Measurements from ENCODE around the gene RSPH10B2. TPM values are rescaled to one million over a fixed set of nuclear protein-coding genes. Genes with fewer than 3 reads are reported as not detected.

RSPH10B2 gene
- total and polyA plus RNA-seq, 9 of the 15 experiments (the other 6 are each of a cell fraction or from before 2014, with no cell fraction given), result 0.04 to 0.11 (median 0.08) TPM; not detected in 5

DNA sequence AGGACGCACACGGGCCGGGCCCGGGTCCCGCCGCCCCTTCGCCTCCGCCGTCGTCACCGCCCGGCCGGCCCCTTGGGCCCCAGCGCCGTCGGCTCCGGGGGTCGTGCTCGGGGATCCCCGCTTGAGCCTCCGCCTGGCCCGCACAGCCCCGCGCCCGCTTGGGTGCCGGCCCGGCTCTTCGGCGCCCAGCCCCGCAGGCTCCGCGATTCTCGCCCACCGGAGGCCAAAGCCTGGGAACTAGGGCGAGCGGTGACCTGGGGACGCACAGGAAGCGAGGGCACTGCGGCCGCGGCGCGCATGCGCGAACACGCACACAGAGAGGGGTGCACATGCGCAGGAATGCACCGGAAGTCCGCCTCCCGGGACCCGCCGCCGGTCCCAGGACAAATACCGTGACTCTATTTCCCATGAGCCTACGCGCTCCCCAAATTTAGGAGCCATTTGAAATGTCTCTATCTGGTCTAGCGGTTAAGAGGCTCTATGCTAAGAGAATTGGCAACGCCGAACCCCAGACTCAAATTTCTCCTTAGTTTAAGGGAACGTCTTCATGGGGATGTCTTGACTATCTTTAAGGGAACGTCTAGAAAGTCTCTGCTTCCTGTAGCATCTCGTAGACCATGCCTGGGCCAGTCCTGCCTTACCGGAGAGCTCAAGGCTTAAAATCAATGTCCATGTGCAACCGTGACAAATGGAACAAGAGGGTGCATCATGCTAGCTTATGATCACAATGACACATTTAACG, 47.1 kb upstream of the RSPH10B2 start, which contains the start of gene ZNF12 (continued):
- TF ChIP-seq, protein P1, sequence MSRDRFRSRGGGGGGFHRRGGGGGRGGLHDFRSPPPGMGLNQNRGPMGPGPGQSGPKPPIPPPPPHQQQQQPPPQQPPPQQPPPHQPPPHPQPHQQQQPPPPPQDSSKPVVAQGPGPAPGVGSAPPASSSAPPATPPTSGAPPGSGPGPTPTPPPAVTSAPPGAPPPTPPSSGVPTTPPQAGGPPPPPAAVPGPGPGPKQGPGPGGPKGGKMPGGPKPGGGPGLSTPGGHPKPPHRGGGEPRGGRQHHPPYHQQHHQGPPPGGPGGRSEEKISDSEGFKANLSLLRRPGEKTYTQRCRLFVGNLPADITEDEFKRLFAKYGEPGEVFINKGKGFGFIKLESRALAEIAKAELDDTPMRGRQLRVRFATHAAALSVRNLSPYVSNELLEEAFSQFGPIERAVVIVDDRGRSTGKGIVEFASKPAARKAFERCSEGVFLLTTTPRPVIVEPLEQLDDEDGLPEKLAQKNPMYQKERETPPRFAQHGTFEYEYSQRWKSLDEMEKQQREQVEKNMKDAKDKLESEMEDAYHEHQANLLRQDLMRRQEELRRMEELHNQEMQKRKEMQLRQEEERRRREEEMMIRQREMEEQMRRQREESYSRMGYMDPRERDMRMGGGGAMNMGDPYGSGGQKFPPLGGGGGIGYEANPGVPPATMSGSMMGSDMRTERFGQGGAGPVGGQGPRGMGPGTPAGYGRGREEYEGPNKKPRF (IDR thresholded peaks at IDR 0.05; ENCODE audit: low read depth, low read length), result no peak
- peak; percentile 60; the same call in 1 of the 2 replicates for TF ChIP-seq ZBTB7A (IDR thresholded peaks at IDR 0.05; ENCODE audit: borderline replicate concordance, control insufficient read depth, low read depth, low read length)
- no peak for TF ChIP-seq PCBP2 (IDR thresholded peaks at IDR 0.05; ENCODE audit: low read depth, low read length, poor library complexity, severe bottlenecking)
- TF ChIP-seq PHF8 (IDR thresholded peaks at IDR 0.05; ENCODE audit: borderline replicate concordance, low read length), result peak; percentile 84; the same call in 1 of the 2 replicates
- TF ChIP-seq CC2D1A (IDR thresholded peaks at IDR 0.05), result no peak
- no peak for TF ChIP-seq NR2F6 (CRISPR knock-in tag; IDR thresholded peaks at IDR 0.05)
- TF ChIP-seq PTTG1 (tag; IDR thresholded peaks at IDR 0.05; ENCODE audit: low read depth), result no peak
- TF ChIP-seq HLTF (IDR thresholded peaks at IDR 0.05), result no peak
- TF ChIP-seq, protein P2, sequence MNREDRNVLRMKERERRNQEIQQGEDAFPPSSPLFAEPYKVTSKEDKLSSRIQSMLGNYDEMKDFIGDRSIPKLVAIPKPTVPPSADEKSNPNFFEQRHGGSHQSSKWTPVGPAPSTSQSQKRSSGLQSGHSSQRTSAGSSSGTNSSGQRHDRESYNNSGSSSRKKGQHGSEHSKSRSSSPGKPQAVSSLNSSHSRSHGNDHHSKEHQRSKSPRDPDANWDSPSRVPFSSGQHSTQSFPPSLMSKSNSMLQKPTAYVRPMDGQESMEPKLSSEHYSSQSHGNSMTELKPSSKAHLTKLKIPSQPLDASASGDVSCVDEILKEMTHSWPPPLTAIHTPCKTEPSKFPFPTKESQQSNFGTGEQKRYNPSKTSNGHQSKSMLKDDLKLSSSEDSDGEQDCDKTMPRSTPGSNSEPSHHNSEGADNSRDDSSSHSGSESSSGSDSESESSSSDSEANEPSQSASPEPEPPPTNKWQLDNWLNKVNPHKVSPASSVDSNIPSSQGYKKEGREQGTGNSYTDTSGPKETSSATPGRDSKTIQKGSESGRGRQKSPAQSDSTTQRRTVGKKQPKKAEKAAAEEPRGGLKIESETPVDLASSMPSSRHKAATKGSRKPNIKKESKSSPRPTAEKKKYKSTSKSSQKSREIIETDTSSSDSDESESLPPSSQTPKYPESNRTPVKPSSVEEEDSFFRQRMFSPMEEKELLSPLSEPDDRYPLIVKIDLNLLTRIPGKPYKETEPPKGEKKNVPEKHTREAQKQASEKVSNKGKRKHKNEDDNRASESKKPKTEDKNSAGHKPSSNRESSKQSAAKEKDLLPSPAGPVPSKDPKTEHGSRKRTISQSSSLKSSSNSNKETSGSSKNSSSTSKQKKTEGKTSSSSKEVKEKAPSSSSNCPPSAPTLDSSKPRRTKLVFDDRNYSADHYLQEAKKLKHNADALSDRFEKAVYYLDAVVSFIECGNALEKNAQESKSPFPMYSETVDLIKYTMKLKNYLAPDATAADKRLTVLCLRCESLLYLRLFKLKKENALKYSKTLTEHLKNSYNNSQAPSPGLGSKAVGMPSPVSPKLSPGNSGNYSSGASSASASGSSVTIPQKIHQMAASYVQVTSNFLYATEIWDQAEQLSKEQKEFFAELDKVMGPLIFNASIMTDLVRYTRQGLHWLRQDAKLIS (CRISPR knock-in tag; IDR thresholded peaks at IDR 0.05), result no peak
- TF ChIP-seq MECOM (CRISPR knock-in tag; IDR thresholded peaks at IDR 0.05), result no peak
- TF ChIP-seq SAFB2 (IDR thresholded peaks at IDR 0.05; ENCODE audit: borderline replicate concordance, low read depth, low read length, severe bottlenecking), result no peak
- TF ChIP-seq, protein P3, sequence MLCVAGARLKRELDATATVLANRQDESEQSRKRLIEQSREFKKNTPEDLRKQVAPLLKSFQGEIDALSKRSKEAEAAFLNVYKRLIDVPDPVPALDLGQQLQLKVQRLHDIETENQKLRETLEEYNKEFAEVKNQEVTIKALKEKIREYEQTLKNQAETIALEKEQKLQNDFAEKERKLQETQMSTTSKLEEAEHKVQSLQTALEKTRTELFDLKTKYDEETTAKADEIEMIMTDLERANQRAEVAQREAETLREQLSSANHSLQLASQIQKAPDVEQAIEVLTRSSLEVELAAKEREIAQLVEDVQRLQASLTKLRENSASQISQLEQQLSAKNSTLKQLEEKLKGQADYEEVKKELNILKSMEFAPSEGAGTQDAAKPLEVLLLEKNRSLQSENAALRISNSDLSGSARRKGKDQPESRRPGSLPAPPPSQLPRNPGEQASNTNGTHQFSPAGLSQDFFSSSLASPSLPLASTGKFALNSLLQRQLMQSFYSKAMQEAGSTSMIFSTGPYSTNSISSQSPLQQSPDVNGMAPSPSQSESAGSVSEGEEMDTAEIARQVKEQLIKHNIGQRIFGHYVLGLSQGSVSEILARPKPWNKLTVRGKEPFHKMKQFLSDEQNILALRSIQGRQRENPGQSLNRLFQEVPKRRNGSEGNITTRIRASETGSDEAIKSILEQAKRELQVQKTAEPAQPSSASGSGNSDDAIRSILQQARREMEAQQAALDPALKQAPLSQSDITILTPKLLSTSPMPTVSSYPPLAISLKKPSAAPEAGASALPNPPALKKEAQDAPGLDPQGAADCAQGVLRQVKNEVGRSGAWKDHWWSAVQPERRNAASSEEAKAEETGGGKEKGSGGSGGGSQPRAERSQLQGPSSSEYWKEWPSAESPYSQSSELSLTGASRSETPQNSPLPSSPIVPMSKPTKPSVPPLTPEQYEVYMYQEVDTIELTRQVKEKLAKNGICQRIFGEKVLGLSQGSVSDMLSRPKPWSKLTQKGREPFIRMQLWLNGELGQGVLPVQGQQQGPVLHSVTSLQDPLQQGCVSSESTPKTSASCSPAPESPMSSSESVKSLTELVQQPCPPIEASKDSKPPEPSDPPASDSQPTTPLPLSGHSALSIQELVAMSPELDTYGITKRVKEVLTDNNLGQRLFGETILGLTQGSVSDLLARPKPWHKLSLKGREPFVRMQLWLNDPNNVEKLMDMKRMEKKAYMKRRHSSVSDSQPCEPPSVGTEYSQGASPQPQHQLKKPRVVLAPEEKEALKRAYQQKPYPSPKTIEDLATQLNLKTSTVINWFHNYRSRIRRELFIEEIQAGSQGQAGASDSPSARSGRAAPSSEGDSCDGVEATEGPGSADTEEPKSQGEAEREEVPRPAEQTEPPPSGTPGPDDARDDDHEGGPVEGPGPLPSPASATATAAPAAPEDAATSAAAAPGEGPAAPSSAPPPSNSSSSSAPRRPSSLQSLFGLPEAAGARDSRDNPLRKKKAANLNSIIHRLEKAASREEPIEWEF (CRISPR knock-in tag; IDR thresholded peaks at IDR 0.05), result no peak
- peak; percentile 58 for TF ChIP-seq SUPT5H (IDR thresholded peaks at IDR 0.05)
- TF ChIP-seq RBM15 (IDR thresholded peaks at IDR 0.05; ENCODE audit: insufficient read depth, low read length), result no peak
- TF ChIP-seq, protein P4, sequence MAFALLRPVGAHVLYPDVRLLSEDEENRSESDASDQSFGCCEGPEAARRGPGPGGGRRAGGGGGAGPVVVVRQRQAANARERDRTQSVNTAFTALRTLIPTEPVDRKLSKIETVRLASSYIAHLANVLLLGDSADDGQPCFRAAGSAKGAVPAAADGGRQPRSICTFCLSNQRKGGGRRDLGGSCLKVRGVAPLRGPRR (CRISPR knock-in tag; IDR thresholded peaks at IDR 0.05), result no peak
- no peak for TF ChIP-seq ZKSCAN8 (CRISPR knock-in tag; IDR thresholded peaks at IDR 0.05)
